Parathyroid adenoma (tissue), 2 donors: Measurements from ENCODE around the gene DUSP11.
"Not testable (repeated sequence)": the region's sequence is repeated elsewhere in the genome, so short reads cannot be mapped to it uniquely, and the experiment has no call there.

Source experiments
- H2AFZ ChIP-seq: fragments of 300-600 bp; sonication (generic); one replicate; pipeline ENCODE4 v1.7.0; 2017; ENCODE audit warnings: antibody characterized with exemption, mild to moderate bottlenecking
- H3K27ac ChIP-seq: fragments of 300-600 bp; sonication (generic); one replicate; pipeline ENCODE4 v1.7.0; 2017
- H3K27me3 ChIP-seq: fragments of 300-600 bp; sonication (generic); one replicate; pipeline ENCODE4 v1.7.0; 2017; ENCODE audit warnings: low read length; ENCODE audit not compliant: control insufficient read depth, insufficient read depth
- H3K36me3 ChIP-seq: fragments of 300-600 bp; sonication (generic); one replicate; pipeline ENCODE4 v1.7.0; 2017; ENCODE audit warnings: low read length; ENCODE audit not compliant: control insufficient read depth, insufficient read depth
- H3K4me1 ChIP-seq: fragments of 300-600 bp; sonication (generic); one replicate; pipeline ENCODE4 v1.7.0; 2017; ENCODE audit warnings: control low read depth
- H3K4me2 ChIP-seq: fragments of 300-600 bp; sonication (generic); one replicate; pipeline ENCODE4 v1.7.0; 2017; ENCODE audit warnings: low read length
- H3K4me3 ChIP-seq: fragments of 300-600 bp; sonication (generic); one replicate; pipeline ENCODE4 v1.7.0; 2017; ENCODE audit warnings: low read depth, low read length
- H3K79me2 ChIP-seq: fragments of 300-600 bp; sonication (generic); one replicate; pipeline ENCODE4 v1.7.0; 2017; ENCODE audit warnings: control low read depth
- H3K9ac ChIP-seq: fragments of 300-600 bp; sonication (generic); one replicate; pipeline ENCODE4 v1.7.0; 2017; ENCODE audit warnings: mild to moderate bottlenecking
- H3K9me3 ChIP-seq: fragments of 300-600 bp; sonication (generic); one replicate; pipeline ENCODE4 v1.7.0; 2017; ENCODE audit warnings: low read length; ENCODE audit not compliant: control insufficient read depth
- TF ChIP-seq, protein P1 (sequence below): fragments of 300-600 bp; sonication (generic); IDR thresholded peaks from one replicate; pipeline ENCODE4 v1.7.0; 2017; ENCODE audit warnings: antibody characterized with exemption, mild to moderate bottlenecking
- donor health status: primary hyperparathyroidism.

Gene DUSP11

GRCh38 chr2:73764945-73765344 lies 15.0 kb downstream of the DUSP11 start:
- Histone ChIP-seq H3K27ac (no peak overlapping the region), H3K9me3 (no peaks in the 10 kb centered on the region), H3K9ac (no peak overlapping the region), H3K36me3 (no peaks in the 10 kb centered on the region), H3K4me2 (no peak overlapping the region), H3K4me3 (no peak overlapping the region), H3K79me2 (no peaks in the 10 kb centered on the region), H2AFZ (no peak overlapping the region), H3K4me1 (no peaks in the 10 kb centered on the region), H3K27me3 (no peaks in the 10 kb centered on the region)
- TF ChIP-seq, protein P1, sequence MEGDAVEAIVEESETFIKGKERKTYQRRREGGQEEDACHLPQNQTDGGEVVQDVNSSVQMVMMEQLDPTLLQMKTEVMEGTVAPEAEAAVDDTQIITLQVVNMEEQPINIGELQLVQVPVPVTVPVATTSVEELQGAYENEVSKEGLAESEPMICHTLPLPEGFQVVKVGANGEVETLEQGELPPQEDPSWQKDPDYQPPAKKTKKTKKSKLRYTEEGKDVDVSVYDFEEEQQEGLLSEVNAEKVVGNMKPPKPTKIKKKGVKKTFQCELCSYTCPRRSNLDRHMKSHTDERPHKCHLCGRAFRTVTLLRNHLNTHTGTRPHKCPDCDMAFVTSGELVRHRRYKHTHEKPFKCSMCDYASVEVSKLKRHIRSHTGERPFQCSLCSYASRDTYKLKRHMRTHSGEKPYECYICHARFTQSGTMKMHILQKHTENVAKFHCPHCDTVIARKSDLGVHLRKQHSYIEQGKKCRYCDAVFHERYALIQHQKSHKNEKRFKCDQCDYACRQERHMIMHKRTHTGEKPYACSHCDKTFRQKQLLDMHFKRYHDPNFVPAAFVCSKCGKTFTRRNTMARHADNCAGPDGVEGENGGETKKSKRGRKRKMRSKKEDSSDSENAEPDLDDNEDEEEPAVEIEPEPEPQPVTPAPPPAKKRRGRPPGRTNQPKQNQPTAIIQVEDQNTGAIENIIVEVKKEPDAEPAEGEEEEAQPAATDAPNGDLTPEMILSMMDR: no peak

GRCh38 chr2:73762571-73762970 lies 17.3 kb downstream of the DUSP11 start:
- TF ChIP-seq, protein P1: no peak
- Histone ChIP-seq H3K27ac (no peak overlapping the region), H3K4me3 (no peak overlapping the region), H2AFZ (no peak overlapping the region), H3K36me3 (no peaks in the 10 kb centered on the region), H3K27me3 (no peaks in the 10 kb centered on the region), H3K9me3 (no peaks in the 10 kb centered on the region), H3K9ac (no peak overlapping the region), H3K4me2 (no peak overlapping the region), H3K79me2 (no peaks in the 10 kb centered on the region), H3K4me1 (peaks cover 7% of the 10 kb centered on the region)

DNA sequence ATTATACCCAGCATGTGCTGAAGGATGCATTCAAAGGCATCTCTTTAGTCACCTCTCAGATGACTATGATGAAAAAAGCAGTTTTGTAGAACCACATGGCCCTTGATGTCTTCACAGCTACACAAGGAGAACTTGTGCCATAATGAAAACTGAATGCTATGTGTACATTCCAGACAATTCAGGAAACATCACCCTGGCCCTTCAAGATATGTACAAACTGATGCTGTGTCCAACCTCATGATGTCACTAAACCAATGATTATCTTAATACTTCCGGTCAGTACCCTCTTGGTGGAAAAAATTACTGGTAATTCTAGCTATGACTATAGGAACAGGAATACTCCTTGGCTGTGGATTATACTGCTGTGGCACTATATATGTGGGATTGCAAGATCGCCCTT lies 20.0 kb downstream of the DUSP11 start:
- H3K9ac ChIP-seq: no peak overlapping the region
- H3K9me3 ChIP-seq: no peaks in the 10 kb centered on the region
- no peak overlapping the region for H2AFZ ChIP-seq
- H3K4me2 ChIP-seq: no peak overlapping the region
- peaks cover 7% of the 10 kb centered on the region for H3K4me1 ChIP-seq
- H3K27me3 ChIP-seq: no peaks in the 10 kb centered on the region
- no peaks in the 10 kb centered on the region for H3K36me3 ChIP-seq
- TF ChIP-seq, protein P1: no peak
- H3K79me2 ChIP-seq: no peaks in the 10 kb centered on the region
- no peak overlapping the region for H3K4me3 ChIP-seq
- no peak overlapping the region for H3K27ac ChIP-seq

GRCh38 chr2:73759285-73759764 lies 20.6 kb downstream of the DUSP11 start:
- H3K4me1 ChIP-seq: peaks cover 7% of the 10 kb centered on the region
- H3K9me3 ChIP-seq: no peaks in the 10 kb centered on the region
- no peak overlapping the region for H3K4me2 ChIP-seq
- H3K36me3 ChIP-seq: no peaks in the 10 kb centered on the region
- H3K27me3 ChIP-seq: no peaks in the 10 kb centered on the region
- TF ChIP-seq, protein P1: no peak
- H3K27ac ChIP-seq: no peak overlapping the region
- no peak overlapping the region for H2AFZ ChIP-seq
- H3K4me3 ChIP-seq: no peak overlapping the region
- H3K79me2 ChIP-seq: no peaks in the 10 kb centered on the region
- no peak overlapping the region for H3K9ac ChIP-seq

DNA sequence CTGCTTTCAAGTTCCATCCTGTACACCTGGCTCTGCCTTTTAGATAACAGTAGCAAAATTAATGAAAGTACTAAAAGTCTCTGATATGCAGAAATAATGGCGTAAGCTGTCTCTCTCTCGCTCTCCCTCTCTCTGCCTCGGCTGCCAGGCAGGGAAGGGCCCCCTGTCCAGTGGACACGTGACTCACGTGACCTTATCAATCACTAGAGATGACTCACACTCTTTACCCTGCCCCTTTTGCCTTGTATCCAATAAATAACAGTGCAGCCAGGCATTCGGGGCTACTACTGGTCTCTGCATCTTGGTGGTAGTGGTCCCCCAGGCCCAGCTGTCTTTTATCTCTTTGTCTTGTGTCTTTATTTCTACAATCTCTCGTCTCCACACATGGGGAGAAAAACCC lies 25.6 kb downstream of the DUSP11 start:
- not testable (repeated sequence) for H3K9ac ChIP-seq, H3K9me3 ChIP-seq, H3K27me3 ChIP-seq, H3K4me3 ChIP-seq, H3K27ac ChIP-seq, H3K79me2 ChIP-seq, H3K4me2 ChIP-seq, H2AFZ ChIP-seq, H3K4me1 ChIP-seq, H3K36me3 ChIP-seq
